ENCODE data around the gene ZNF823.
"Not testable (repeated sequence)": the region's sequence is repeated elsewhere in the genome, so short reads cannot be mapped to it uniquely, and the experiment has no call there.

The ZNF823 gene

GRCh38 chr19:11676661-11677600 is 61.8 kb downstream of the ZNF823 start:
- not testable (repeated sequence) for DNase-seq

DNA sequence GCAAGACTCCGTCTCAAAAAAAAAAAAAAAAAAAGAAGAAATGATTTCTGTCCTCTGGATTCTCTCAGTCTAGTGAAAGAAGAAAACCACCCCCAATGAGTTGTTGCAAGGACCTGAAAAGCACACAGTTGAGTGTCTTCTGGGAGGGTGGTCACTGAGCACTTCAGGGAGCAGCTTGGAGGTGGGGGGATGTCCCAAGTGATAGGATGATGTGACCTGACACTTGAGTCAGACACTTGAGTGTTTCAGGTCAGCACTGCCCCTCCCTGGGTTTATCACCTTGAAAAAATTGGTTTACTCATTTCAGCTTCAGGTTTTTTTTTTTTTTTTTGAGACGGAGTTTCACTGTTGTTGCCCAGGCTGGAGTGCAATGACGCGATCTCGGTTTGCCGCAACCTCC is 63.2 kb downstream of the ZNF823 start:
- DNase-seq, result no peak

GRCh38 chr19:11674067-11674492 is 64.7 kb downstream of the ZNF823 start:
- DNase-seq, result no peak

- no peak for DNase-seq
Observed at GRCh38 chr19:11673608-11674041, 65.1 kb downstream of the ZNF823 start.
